ENCODE results near the gene RBM6. TPM values are rescaled to one million over a fixed set of nuclear protein-coding genes. Genes with fewer than 3 reads are reported as not detected.

The RBM6 gene
- total RNA-seq, 4 donors from 2014 or later: 73.5 to 222 (median 89.5) TPM

GRCh38 chr3:50124052-50124799 lies 184.3 kb downstream of the RBM6 start:
- H3K36me3 ChIP-seq: peaks cover 18% of the 10 kb centered on the region
- no peak overlapping the region for H3K27ac ChIP-seq
- H3K27me3 ChIP-seq: no peaks in the 10 kb centered on the region
- TF ChIP-seq EP300 (IDR thresholded peaks at IDR 0.05): no peak
- no peak for TF ChIP-seq POLR2AphosphoS5 (IDR thresholded peaks at IDR 0.05)
- no peak for TF ChIP-seq POLR2A (IDR thresholded peaks at IDR 0.05)
- TF ChIP-seq CTCF (IDR thresholded peaks at IDR 0.05): no peak
- no peaks in the 10 kb centered on the region for H3K9me3 ChIP-seq
- WGBS: 20% methylated on average over 1 of the region's 15 CpGs
- no peak overlapping the region for H3K4me3 ChIP-seq
- peaks cover 56% of the 10 kb centered on the region for H3K4me1 ChIP-seq
- peak in 1 of 2 donors; percentile 62 for DNase-seq (ENCODE audit: low spot score in 2 of 2)

- 45% methylated on average over 12 of the region's 12 CpGs for WGBS
- H3K4me1 ChIP-seq: peaks cover 56% of the 10 kb centered on the region
- H3K9me3 ChIP-seq: no peaks in the 10 kb centered on the region
- TF ChIP-seq POLR2AphosphoS5 (IDR thresholded peaks at IDR 0.05): no peak
- no peak for TF ChIP-seq POLR2A (IDR thresholded peaks at IDR 0.05)
- TF ChIP-seq EP300 (IDR thresholded peaks at IDR 0.05): no peak
- no peak for TF ChIP-seq CTCF (IDR thresholded peaks at IDR 0.05)
- H3K27me3 ChIP-seq: no peaks in the 10 kb centered on the region
- no peak overlapping the region for H3K27ac ChIP-seq
- no peak overlapping the region for H3K4me3 ChIP-seq
- peaks cover 12% of the 10 kb centered on the region for H3K36me3 ChIP-seq
- peak in 1 of 2 donors; percentile 62 for DNase-seq (ENCODE audit: low spot score in 2 of 2)
Observed at GRCh38 chr3:50124800-50125178, 184.8 kb downstream of the RBM6 start.

GRCh38 chr3:50125541-50126286 lies 185.8 kb downstream of the RBM6 start:
- H3K36me3 ChIP-seq: peaks cover 3% of the 10 kb centered on the region
- H3K4me1 ChIP-seq: peaks cover 56% of the 10 kb centered on the region
- TF ChIP-seq POLR2A (IDR thresholded peaks at IDR 0.05): no peak
- TF ChIP-seq CTCF (IDR thresholded peaks at IDR 0.05): no peak
- no peak for TF ChIP-seq EP300 (IDR thresholded peaks at IDR 0.05)
- TF ChIP-seq POLR2AphosphoS5 (IDR thresholded peaks at IDR 0.05): no peak
- no peak overlapping the region for H3K27ac ChIP-seq
- H3K27me3 ChIP-seq: no peaks in the 10 kb centered on the region
- no peak overlapping the region for H3K4me3 ChIP-seq
- DNase-seq (ENCODE audit: low spot score in 2 of 2): peak in 1 of 2 donors; percentile 59
- WGBS: 72% methylated on average over 8 of the region's 9 CpGs
- H3K9me3 ChIP-seq: no peaks in the 10 kb centered on the region

- Histone ChIP-seq H3K27ac (no peak overlapping the region), H3K9me3 (no peaks in the 10 kb centered on the region), H3K4me1 (peaks cover 53% of the 10 kb centered on the region), H3K36me3 (no peaks in the 10 kb centered on the region), H3K4me3 (no peak overlapping the region), H3K27me3 (no peaks in the 10 kb centered on the region)
- 69% methylated on average over 14 of the region's 16 CpGs for WGBS
- TF ChIP-seq POLR2A (IDR thresholded peaks at IDR 0.05) (no peak), POLR2AphosphoS5 (IDR thresholded peaks at IDR 0.05) (no peak), CTCF (IDR thresholded peaks at IDR 0.05) (no peak)
- no peak for DNase-seq (ENCODE audit: low spot score in 2 of 2)
Observed at GRCh38 chr3:50126287-50127211, 186.6 kb downstream of the RBM6 start.

Other genes with a start within 250 kb of the RBM6 start
- 1 to 10 TPM; 1.6 to 3.8 (median 2.5) TPM for gene AMIGO3, start 220.5 kb upstream of the RBM6 start, total RNA-seq
- gene GMPPB, start 216.2 kb upstream of the RBM6 start, total RNA-seq: 10 to 100 TPM; 14.0 to 25.0 (median 17.3) TPM
- 10 to 100 TPM; 39.5 to 57.3 (median 53.2) TPM for gene IP6K1, start 153.6 kb upstream of the RBM6 start, total RNA-seq
- gene CDHR4, start 140.3 kb upstream of the RBM6 start, total RNA-seq: under 1 TPM in 2 of 4 donors, not detected in 2; 0.45 to 0.89 TPM
- gene INKA1, start 136.9 kb upstream of the RBM6 start, total RNA-seq: 10 to 100 TPM; 30.9 to 48.1 (median 36.2) TPM
- gene UBA7, start 126.2 kb upstream of the RBM6 start, total RNA-seq: 10 to 100 TPM; 15.3 to 54.4 (median 31.2) TPM
- gene TRAIP, start 83.6 kb upstream of the RBM6 start, total RNA-seq: 1 to 10 TPM; 3.4 to 8.4 (median 4.7) TPM
- gene CAMKV, start 70.2 kb upstream of the RBM6 start, total RNA-seq: 1 to 10 TPM in 1 of 4 donors, not detected in 3; 2.0 TPM
- 100 to 1,000 TPM in 1 of 4 donors, 10 to 100 TPM in 3; 37.7 to 129 (median 53.8) TPM for gene MST1R, start 36.3 kb upstream of the RBM6 start, total RNA-seq
- 10 to 100 TPM in 3 of 4 donors, 1 to 10 TPM in 1; 6.2 to 15.6 (median 11.9) TPM for gene MON1A, start 10.3 kb upstream of the RBM6 start, total RNA-seq
- 100 to 1,000 TPM; 129 to 681 (median 208) TPM for gene RBM5, start 148.8 kb downstream of the RBM6 start, total RNA-seq
- gene SEMA3F, start 215.2 kb downstream of the RBM6 start, total RNA-seq: 100 to 1,000 TPM; 123 to 188 (median 130) TPM